ENCODE data around the gene OSBPL3. TPM values are rescaled to one million over a fixed set of nuclear protein-coding genes. Genes with fewer than 3 reads are reported as not detected.

OSBPL3 gene
- total RNA-seq, 2 donors from 2014 or later = 5.0 to 9.1 TPM

DNA sequence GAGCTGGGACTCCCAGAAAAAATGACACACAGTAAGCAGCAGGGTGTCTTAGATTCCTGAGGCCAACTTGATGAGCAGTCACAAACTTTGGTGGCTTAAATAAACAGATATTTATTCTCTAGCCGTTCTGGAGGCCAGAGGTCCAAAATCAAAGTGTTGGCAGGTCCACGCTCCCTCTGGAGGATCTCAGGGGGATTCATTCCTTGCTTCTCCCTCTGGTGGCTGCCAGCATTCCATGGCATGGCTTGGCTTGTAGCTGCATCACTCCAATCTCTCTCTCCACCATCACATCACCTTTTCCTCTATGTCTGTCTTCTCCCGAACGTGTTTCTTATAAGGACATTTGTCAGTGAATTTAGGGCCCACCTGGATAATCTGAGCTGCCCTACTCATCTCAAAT lies 98.4 kb downstream of the OSBPL3 start:
- no peak for DNase-seq (ENCODE audit: low spot score)
- intact Hi-C loops (cut with DNase I) = no loop called here

DNA sequence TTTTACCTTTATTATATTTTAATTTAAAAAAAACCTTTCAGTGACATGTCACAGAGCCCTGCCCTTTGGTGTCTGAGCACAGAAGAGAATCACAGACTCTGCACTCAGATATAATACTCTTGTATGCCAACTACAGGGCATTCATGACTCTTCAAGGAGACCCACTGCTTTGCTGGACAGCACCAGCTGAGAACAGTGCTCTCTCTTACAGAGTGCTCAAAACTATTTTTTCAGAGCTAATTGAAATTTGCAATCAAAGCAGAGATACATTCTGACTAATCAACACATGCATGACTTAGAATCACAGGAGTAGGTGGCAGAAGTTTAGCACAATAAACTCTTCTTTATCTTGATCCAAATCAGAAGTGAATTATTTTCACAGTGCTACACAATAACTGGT lies 99.1 kb downstream of the OSBPL3 start:
- DNase-seq (ENCODE audit: low spot score) = no peak
- intact Hi-C loops (cut with DNase I) = no loop called here

DNA sequence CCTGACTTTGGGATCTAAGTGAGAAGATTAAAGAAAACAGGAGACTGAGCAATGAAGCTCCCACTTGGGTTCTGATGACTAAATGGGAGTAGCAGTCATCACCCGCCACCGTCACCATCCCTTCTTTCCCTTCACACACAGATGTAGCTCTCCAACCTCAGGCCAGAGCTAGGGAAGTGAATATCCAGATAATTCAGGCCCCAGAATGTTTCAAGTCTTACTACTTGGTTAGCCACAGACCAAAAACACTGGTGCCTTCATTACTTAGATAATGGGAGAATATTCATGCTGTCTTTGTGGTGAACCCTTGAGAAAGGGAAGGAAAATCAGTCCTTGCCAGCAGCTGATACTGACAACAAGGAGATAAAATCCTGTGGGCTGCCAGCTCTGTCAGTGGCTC lies 100.7 kb downstream of the OSBPL3 start:
- no peak for DNase-seq (ENCODE audit: low spot score)
- intact Hi-C loops (cut with DNase I) = no loop called here

DNA sequence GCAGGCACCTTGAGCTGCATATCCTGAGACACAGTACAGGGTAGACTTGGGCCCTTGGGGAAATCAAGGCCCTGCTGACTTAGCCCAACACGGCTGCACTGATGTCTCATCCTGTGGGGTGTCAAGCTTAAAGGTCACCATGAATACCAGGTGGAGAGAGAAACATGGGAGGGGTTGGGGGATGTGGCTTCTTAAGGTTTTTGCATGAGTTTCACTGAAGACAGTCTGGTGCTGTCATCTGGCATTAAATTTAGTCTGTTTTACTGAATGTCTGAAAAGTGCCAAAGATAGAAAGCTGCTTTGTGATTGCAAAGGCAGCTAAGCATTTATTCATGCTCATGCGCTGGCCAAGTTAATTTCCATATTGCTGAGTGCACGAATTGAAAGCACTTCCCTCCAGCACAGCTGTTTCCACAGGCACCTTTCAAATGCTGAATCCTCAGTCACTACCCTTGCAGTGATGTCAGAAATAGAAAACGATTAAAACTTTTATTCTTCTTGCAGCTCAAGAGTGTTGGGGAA lies 102.1 kb downstream of the OSBPL3 start:
- intact Hi-C loops (cut with DNase I) = loop anchor here in 1 of 2 donors (1.0 kb wide), 1 partner anchor 36 kb away; no protein-coding TSS in a partner anchor
- no peak for DNase-seq (ENCODE audit: low spot score)

DNA sequence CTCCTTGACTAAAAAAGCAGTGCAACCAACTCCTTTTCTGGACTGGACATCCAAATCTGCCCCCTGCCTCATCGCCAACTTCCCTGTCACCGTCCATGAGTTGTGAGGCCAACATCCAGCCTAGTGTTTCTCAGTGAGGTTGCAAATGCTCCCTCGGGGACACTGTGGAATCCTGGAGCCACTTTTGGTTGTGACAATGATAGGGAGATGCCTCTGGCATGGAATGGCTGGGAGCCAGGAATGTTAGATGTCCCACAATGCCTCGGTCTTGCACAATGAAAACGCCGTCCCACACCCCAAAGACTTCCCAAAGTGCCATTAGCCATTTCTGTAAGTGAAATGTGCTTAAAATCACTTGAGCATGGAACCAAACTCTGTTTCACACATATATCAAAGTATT lies 105.2 kb downstream of the OSBPL3 start:
- intact Hi-C loops (cut with DNase I) = no loop called here
- no peak for DNase-seq (ENCODE audit: low spot score)

DNA sequence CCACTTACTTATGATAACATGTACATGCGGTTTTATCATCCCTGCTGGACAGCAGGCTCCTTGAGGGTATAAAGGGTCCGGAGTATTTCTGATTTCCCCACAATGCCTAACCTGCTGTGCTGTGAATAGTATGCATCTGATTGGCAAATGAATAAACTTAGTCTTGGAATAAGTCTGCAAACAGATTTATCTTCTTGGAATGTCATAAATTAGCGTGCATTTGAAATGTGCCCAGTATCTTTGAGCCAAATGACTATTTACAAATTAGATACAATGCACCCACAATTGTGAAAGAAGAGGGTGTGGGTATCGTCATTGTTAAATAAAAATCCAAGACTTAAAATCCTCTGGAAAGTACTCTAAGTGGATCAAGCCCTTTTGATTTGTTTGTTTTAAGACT lies 106.0 kb downstream of the OSBPL3 start:
- intact Hi-C loops (cut with DNase I) = no loop called here
- DNase-seq (ENCODE audit: low spot score) = no peak

DNA sequence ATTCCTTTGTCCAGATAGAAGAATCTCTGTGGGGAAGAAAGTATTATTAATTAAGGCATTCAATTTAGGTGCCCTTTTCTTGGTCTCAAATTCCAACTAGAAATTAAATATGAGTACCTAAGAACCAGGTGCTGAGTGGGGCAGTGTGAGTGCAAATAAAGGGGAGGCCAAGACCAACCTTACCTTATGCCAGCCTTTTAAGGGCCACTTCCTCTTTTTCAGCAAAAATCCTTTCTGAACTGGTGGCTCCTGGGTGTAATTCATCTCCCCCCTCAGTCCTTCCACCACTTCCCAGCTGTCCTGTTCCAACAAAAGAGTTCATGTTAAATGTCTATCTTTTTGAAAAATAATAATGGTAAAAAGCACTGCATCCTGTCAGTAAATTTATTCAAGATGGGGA lies 108.2 kb downstream of the OSBPL3 start:
- DNase-seq (ENCODE audit: low spot score) = no peak
- intact Hi-C loops (cut with DNase I) = no loop called here

DNA sequence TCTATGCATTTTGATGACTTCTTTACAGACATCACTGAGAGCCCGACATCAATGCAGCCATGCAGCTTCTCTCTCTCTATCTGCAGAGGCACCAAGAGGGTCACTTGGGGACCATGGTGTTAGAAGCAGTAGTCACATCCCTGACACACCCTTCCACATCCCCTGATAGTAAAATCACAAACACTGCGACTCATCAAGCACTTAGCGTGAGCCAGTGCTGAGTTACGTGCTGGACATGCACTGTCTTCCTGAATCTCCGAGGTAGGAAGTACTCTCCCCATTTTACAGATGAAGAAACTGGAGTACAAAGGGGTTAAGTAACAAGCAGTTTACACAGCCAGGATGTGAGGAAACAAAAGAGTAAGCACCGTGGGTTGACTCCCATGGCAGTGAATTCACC lies 109.2 kb downstream of the OSBPL3 start:
- no peak for DNase-seq (ENCODE audit: low spot score)
- intact Hi-C loops (cut with DNase I) = no loop called here

DNA sequence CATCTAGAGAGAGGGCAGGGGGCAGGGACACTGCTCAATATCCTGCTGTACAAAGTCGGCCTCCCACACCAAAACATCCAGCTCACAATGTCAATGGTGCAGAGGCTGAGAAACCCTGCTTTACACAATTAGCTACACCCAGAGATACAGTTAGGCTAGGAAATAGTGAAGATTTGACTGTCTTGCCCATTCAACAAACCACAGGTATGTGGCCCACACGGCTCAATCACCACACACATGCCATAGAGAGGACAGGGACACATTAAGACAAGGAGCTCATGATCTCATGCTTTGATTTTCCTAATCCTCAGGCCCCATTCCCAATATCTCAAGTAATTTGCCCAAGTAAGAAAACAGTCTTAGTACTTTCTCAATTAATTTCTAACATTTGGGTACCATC lies 110.4 kb downstream of the OSBPL3 start:
- no peak for DNase-seq (ENCODE audit: low spot score)
- intact Hi-C loops (cut with DNase I) = no loop called here

DNA sequence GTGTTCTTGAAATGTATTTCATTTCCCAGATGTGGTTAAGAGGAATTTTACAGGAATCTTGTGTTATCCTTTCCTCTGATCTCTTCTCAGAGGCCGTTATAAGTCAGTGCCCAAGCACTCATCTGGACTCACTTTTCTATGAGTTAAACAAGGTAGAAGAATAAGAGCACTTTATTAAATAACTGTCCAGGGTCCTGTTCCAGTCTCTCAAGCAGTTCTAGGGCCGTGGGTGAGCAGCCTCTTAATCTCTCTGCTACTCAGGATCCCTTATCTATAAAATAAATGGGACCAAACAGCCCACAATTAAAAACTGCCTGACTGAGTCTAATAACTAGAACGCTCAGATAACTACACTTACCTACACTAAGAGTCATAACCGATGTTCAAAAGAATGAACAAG lies 111.2 kb downstream of the OSBPL3 start:
- DNase-seq (ENCODE audit: low spot score) = no peak
- intact Hi-C loops (cut with DNase I) = no loop called here

DNA sequence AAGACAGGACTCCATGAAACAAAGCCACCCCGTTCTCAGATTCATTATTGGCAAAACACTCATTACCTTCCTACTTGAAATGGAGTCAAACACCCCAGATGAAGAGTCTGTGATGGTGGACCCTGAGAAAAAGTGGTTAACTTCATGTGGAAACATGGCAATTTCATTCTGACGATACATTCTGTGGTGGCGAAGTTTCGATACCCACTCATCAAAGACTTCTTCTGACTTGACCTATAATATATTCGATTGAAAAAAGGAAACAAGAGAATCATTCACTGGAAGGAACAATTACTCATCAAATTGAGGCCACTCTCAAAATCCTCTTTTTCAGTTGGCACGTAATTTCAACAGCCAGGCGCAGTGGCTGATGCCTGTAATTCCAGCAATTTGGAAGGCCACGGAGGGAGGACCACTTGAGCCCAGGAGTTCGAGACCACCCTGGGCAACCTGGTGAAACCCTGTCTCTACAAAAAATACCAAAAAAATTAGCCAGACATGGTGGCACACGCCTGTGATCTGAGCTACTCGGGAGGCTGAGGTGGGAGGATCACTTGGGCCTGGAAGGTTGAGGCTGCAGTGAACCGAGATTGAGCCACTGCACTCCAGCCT lies 113.9 kb downstream of the OSBPL3 start:
- intact Hi-C loops (cut with DNase I) = no loop called here

DNA sequence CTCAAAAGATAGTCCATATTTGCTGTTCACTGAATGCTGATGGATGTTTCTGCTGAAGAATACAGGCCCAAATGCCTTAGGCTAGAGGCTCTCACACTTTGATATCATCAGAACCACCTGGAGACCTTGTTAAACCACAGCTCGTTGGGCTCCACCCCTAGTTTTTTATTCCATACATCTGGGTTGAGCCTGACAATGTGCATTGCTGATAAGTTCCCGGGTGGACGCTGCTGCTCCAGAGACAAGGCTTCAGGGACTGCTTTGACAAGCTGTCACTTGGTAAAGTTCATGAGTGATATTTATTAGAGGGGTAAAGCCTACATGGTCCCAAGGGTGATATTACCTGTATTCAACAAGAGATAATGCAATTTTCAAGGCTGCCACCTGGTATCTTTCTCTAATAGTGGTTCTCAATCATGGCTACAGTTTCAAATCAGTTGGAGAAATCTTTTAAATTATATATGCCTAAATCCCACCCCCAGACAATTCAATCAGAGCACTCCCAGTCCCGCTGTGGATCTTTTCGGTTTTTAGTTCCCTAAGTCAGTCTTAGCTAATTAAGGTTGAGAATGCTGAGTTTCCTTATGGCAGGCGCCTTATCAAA lies 115.7 kb downstream of the OSBPL3 start:
- intact Hi-C loops (cut with DNase I) = no loop called here
- no peak for DNase-seq (ENCODE audit: low spot score)

More for the DNA sequence above, 113.9 kb downstream of the OSBPL3 start:
- no peak for DNase-seq (ENCODE audit: low spot score)

DNA sequence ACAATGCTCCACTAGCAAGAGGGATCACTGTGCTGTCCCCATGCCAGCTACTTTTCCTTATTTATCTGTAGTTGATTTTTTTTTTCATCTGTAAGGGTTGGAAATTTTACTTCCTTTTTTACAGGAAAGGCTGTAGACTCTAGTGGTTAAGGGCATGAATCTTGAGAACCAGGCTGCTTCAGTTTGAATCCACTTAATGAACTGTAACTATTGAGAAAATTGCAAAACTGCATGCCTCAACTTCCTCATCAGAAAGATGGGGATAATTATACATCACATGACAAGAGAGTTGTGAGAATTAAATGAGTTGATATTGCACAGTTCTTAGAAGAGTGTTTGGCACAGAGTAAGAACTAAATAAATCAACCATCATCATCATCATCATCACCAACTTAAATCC lies 116.4 kb downstream of the OSBPL3 start:
- DNase-seq (ENCODE audit: low spot score) = no peak
- intact Hi-C loops (cut with DNase I) = no loop called here

DNA sequence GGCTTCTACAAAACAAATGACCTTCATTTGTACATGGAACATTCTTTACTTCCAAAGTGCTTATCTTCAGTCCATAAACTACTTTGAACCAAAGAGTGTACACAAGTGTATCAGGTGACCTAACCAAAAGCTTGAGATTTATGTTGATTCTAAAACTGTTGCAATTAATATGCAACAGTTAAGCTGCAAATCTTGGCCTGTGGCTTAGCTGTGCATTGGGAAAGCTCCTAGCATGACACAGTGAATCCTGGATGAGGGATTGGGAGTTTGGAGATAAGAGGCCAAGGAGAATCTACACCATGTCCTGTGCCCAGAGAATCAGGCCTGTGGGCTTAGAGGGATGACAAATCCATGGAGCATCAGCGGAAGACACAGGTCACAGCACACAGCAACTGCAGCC lies 117.5 kb downstream of the OSBPL3 start:
- intact Hi-C loops (cut with DNase I) = no loop called here
- DNase-seq (ENCODE audit: low spot score) = no peak

DNA sequence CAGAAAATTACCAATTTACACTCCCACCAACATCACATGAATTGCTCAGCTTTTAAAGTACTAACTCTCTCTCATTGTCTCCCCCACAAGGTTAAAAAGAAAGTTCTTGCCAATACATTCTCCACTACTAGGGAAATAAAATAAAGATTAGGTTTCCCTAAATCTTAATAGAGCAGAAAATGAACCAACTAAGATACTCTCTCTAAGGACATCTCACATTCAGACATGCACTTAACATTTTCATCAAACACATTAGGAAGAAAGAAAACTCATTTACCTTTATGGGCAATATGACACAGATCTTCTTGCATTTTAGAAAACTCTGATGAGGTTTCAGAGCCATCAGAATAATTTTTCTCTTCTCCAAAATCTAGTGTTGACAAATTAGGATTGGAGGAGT lies 118.6 kb downstream of the OSBPL3 start:
- no peak for DNase-seq (ENCODE audit: low spot score)

DNA sequence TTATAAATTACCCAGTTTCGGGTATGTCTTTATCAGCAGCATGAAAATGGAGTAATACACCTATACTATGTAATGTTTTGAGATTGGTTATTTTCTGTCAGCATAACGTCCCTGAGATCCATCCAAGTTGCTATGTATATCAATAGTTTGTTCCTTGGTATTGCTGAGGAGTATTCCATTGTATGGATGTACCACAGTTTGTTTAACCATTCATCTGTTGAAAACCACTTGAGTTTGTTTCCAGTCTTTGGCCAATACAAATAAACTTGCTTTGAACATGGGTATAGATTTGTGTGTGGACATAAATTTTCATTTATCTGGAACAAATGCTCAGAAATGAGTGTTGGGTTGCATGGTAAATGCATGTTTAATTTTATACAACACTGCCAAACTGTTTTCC lies 119.4 kb downstream of the OSBPL3 start:
- intact Hi-C loops (cut with DNase I) = no loop called here
- DNase-seq (ENCODE audit: low spot score) = no peak

More for the DNA sequence above, 118.6 kb downstream of the OSBPL3 start:
- intact Hi-C loops (cut with DNase I) = no loop called here

DNA sequence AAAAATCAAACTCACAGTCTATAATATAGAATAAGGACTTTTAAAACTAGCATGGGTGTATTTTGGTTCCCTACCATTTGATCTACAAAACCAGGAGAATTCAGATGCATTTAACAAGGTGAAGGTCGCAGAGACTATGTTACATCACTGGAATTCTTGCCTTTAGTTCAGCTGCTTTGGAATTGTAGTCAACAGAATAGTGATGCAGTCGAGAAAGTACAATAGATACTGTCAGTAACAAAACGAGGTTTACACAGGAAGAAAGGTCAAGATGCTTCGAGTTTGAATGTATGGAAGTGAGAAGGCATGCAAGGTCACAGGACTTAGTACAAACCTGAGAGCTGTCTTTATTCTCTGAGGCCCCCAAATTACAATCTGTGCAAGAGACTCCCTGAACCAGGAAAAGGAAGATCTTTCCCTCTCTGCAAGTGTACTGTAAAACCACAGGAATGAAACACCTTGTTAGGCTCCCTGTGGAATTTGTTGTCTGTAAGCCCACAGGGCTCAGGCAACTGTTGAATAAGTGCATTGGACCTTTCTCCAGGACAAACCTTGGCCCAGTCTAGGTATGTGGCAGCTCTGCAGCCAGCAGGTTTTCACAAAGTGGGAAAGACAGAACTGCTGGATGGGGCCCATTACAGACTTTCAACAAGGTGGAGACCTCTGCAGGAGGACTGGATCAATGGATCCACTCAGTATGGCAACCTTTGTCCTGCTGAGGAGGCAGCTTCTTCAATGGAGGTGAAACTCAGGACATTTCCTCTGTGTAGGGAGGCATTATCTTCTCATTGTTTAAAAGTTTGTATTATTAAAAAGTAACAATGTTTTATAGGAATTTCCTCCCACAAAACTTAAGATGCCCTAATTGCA lies 121.6 kb downstream of the OSBPL3 start:
- intact Hi-C loops (cut with DNase I) = no loop called here
- no peak for DNase-seq (ENCODE audit: low spot score)

DNA sequence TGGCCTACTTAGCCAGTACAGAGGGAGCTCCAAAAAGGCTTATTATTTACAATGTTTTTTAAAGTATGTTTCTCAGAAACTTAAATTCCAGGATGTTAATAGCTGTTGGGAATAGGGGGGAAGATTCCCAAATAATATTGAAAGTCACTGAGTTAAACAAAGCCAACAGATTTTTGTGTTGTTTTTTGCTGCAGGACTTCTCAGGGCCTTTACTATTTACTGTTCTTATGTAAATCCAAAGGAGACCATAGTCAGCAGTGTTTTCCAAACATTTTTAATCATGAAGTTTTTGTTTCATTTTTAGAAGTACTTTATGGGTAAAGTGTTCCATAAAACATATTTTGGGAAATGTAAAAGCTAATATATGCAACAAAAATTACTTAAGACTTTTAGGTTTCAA lies 122.4 kb downstream of the OSBPL3 start:
- intact Hi-C loops (cut with DNase I) = no loop called here
- DNase-seq (ENCODE audit: low spot score) = no peak

DNA sequence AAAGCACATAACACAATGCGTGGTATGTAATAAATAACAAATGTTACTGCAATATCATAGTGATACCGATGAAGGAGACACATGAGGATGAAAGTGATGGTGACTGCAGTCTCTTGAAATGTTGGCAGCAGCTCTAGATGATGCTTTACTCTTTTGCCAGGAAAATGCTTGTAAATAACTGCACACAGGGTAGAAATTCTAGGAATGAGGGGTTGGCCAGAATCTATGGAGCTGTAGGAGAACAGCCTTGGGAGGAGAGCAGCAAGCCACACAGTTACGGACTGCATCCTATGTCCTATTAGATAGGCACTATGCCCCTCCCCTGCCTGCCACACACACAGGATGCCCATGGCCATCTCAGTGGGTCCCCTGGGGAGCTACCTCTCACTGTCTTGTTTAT lies 125.1 kb downstream of the OSBPL3 start:
- no peak for DNase-seq (ENCODE audit: low spot score)
- intact Hi-C loops (cut with DNase I) = no loop called here

DNA sequence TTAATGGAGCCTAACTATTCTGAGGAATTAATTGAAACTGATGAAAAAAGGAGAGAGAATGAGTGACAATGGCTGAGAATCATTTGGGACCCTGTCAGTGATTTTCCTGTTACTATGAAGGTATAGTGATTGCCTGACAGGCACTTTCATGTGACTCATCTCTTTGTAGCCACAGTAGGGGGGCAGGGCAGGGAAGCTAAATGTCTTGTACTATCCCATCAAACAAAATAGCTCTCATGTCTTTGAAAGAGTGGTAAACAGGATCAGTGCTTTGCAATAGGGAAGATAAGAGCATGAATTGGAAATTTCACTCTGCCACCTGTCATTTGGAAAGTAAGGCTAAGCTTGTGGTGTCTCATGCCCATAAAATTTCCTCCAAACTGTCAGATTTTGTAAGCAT lies 128.2 kb downstream of the OSBPL3 start:
- no peak for DNase-seq (ENCODE audit: low spot score)
- intact Hi-C loops (cut with DNase I) = no loop called here
